ENCODE data around the gene SUPT5H.
A peak's percentile ranks its signal among the peaks of the same experiment; 100 is the strongest.

Gene SUPT5H

GRCh38 chr19:39410831-39411080 is 34.6 kb upstream of the SUPT5H start:
- TF ChIP-seq CTCF (IDR thresholded peaks at IDR 0.05; ENCODE audit: insufficient read depth, missing control alignments) = no peak
- FAIRE-seq = no peak
- DNase-seq (ENCODE audit: insufficient read length, low spot score) = no peak

GRCh38 chr19:39411081-39411831 is 34.1 kb upstream of the SUPT5H start:
- no peak for TF ChIP-seq CTCF (IDR thresholded peaks at IDR 0.05; ENCODE audit: insufficient read depth, missing control alignments)
- FAIRE-seq (no peak), DNase-seq (ENCODE audit: insufficient read length, low spot score) (no peak)

- peak; percentile 89 for TF ChIP-seq CTCF (IDR thresholded peaks at IDR 0.05; ENCODE audit: insufficient read depth, missing control alignments)
- FAIRE-seq (no peak), DNase-seq (ENCODE audit: insufficient read length, low spot score) (no peak)
These were observed 33.6 kb upstream of the SUPT5H start for GRCh38 chr19:39411832-39412099.

GRCh38 chr19:39412100-39412866 is 33.1 kb upstream of the SUPT5H start, which contains the start of gene PLEKHG2:
PLEKHG2 (plus strand) TSS chr19:39412669; CDS start chr19:39414087, 1,418 bp downstream.
- DNase-seq (ENCODE audit: insufficient read length, low spot score) (peak; percentile 92), FAIRE-seq (peak; percentile 77)
- TF ChIP-seq CTCF (IDR thresholded peaks at IDR 0.05; ENCODE audit: insufficient read depth, missing control alignments) = peak; percentile 54

GRCh38 chr19:39412867-39413271 is 32.5 kb upstream of the SUPT5H start:
- no peak for TF ChIP-seq CTCF (IDR thresholded peaks at IDR 0.05; ENCODE audit: insufficient read depth, missing control alignments)
- DNase-seq (ENCODE audit: insufficient read length, low spot score) (no peak), FAIRE-seq (no peak)

GRCh38 chr19:39413272-39413910 is 32.0 kb upstream of the SUPT5H start:
- TF ChIP-seq CTCF (IDR thresholded peaks at IDR 0.05; ENCODE audit: insufficient read depth, missing control alignments) = no peak
- DNase-seq (ENCODE audit: insufficient read length, low spot score) (peak; percentile 73), FAIRE-seq (no peak)

All from D721Med (cell line).